ENCODE measurements around the gene AFM.

DNA sequence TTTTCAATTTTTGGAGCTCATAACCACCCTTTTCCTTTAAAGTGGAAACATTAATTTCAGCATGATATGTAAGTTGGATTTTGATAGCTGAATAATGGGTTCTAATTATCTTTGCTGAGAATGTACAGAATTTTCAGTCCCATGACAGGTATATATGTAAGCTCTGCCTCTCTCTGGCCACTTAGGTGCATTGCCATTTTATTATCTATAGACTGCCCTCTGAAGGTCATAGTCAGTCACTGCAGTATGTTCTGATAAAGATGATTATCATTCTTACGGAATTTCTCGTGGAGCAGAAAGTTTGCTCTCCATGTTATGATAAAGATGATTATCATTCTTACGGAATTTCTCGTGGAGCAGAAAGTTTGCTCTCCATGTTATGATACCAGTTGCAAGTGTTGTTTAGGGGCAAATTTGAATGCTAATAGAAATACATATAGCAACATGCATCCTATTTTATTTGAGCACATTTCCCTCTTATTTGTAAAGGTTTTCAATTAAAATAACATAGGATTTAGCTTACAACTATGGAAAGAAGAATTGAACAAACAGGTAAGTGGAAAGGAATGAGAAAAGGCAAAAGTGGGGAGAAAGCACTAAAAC is 35.1 kb upstream of the AFM start:
- no peak for TF ChIP-seq POLR2A (IDR thresholded peaks at IDR 0.05; ENCODE audit: low read depth, low read length)
- no peak for TF ChIP-seq POLR2AphosphoS5 (IDR thresholded peaks at IDR 0.05; ENCODE audit: low read depth, low read length)
